Measurements from ENCODE around the gene SEMA5B.

SEMA5B gene

GRCh38 chr3:122991236-122991985 lies 36.2 kb downstream of the SEMA5B start:
- no peak overlapping the region for H3K4me3 ChIP-seq (ENCODE audit: low read depth, low read length)
- TF ChIP-seq, protein P1, sequence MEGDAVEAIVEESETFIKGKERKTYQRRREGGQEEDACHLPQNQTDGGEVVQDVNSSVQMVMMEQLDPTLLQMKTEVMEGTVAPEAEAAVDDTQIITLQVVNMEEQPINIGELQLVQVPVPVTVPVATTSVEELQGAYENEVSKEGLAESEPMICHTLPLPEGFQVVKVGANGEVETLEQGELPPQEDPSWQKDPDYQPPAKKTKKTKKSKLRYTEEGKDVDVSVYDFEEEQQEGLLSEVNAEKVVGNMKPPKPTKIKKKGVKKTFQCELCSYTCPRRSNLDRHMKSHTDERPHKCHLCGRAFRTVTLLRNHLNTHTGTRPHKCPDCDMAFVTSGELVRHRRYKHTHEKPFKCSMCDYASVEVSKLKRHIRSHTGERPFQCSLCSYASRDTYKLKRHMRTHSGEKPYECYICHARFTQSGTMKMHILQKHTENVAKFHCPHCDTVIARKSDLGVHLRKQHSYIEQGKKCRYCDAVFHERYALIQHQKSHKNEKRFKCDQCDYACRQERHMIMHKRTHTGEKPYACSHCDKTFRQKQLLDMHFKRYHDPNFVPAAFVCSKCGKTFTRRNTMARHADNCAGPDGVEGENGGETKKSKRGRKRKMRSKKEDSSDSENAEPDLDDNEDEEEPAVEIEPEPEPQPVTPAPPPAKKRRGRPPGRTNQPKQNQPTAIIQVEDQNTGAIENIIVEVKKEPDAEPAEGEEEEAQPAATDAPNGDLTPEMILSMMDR (conservative IDR thresholded peaks at IDR 0.05; ENCODE audit: low read depth, low read length): no peak
- no peak for DNase-seq (ENCODE audit: low read depth)

- TF ChIP-seq, protein P1 (conservative IDR thresholded peaks at IDR 0.05; ENCODE audit: low read depth, low read length): no peak
- DNase-seq (ENCODE audit: low read depth): no peak
Observed at GRCh38 chr3:122989856-122990575, 37.5 kb downstream of the SEMA5B start.

GRCh38 chr3:122988508-122988907 lies 39.1 kb downstream of the SEMA5B start:
- no peak overlapping the region for H3K4me3 ChIP-seq (ENCODE audit: low read depth, low read length)
- no peak for DNase-seq (ENCODE audit: low read depth)
- TF ChIP-seq, protein P1 (conservative IDR thresholded peaks at IDR 0.05; ENCODE audit: low read depth, low read length): no peak

More at GRCh38 chr3:122989856-122990575, 37.5 kb downstream of the SEMA5B start:
- H3K4me3 ChIP-seq (ENCODE audit: low read depth, low read length): no peak overlapping the region

- DNase-seq (ENCODE audit: low read depth): no peak
- no peak overlapping the region for H3K4me3 ChIP-seq (ENCODE audit: low read depth, low read length)
- TF ChIP-seq, protein P1 (conservative IDR thresholded peaks at IDR 0.05; ENCODE audit: low read depth, low read length): no peak
Observed at GRCh38 chr3:122987736-122988319, 39.7 kb downstream of the SEMA5B start.

DNA sequence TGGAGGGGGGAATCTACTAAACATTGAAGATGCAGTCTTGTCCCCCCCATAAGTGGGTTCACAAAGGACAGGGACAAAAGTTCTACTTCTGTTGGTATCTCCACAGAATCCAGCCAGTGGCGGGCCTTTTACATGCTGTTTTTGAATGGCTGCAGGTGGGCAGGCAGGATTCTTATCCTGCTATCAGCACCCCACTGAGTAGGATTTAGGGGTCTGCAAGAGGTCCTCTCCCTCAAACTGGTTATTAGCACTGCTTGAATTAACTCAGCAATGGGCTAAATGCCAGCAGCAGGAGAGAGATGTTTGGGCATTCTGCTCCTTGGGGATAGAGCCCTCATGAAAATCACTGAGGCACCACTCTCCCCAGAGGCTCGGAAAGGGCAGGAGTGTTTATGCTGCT lies 40.3 kb downstream of the SEMA5B start:
- TF ChIP-seq, protein P1 (conservative IDR thresholded peaks at IDR 0.05; ENCODE audit: low read depth, low read length): no peak
- no peak for DNase-seq (ENCODE audit: low read depth)

DNA sequence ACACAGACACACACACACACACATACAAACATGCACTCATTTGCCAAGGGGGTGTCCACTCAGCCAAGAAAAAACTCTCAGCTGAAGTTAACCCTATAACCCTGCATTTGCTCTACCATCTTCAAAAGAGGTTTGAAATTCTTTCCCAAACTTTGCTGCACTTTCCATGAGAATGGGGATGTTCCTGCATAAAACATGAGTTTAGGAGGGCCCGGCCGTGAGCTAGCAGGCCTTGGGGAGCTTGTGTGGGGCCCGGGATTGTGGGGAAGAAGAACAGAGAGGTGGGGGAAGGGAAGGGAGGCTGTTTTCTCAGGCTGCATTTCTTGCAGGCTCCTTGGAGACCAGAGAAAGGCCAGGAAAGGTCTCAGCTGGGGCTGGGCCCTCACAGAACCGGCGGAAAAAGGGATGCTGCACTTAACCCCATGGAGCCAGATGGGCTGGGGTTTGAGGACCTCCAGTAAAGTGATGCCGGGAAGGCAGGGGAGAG lies 40.8 kb downstream of the SEMA5B start:
- DNase-seq (ENCODE audit: low read depth): no peak
- TF ChIP-seq, protein P1 (conservative IDR thresholded peaks at IDR 0.05; ENCODE audit: low read depth, low read length): no peak
- no peak overlapping the region for H3K4me3 ChIP-seq (ENCODE audit: low read depth, low read length)

More for the DNA sequence above, 40.3 kb downstream of the SEMA5B start:
- no peak overlapping the region for H3K4me3 ChIP-seq (ENCODE audit: low read depth, low read length)

Data from choroid plexus epithelial cell (primary cell).